Measurements from ENCODE around the gene KISS1. TPM values are rescaled to one million over a fixed set of nuclear protein-coding genes. Genes with fewer than 3 reads are reported as not detected.

KISS1 gene
- total RNA-seq, 1 donor from 2014 or later, result 111 TPM

- DNase-seq (ENCODE audit: low read depth), result no peak
- H3K4me3 ChIP-seq (ENCODE audit: low read depth, low read length), result no peak overlapping the region
- no peak for TF ChIP-seq CTCF (conservative IDR thresholded peaks at IDR 0.05; ENCODE audit: low read depth, low read length)
Measured at GRCh38 chr1:204224655-204225054, 28.4 kb upstream of the KISS1 start.

- no peak for DNase-seq (ENCODE audit: low read depth)
- TF ChIP-seq CTCF (conservative IDR thresholded peaks at IDR 0.05; ENCODE audit: low read depth, low read length), result no peak
- no peak overlapping the region for H3K4me3 ChIP-seq (ENCODE audit: low read depth, low read length)
Measured at GRCh38 chr1:204223129-204223860, 27.0 kb upstream of the KISS1 start.

- H3K4me3 ChIP-seq (ENCODE audit: low read depth, low read length), result no peak overlapping the region
- TF ChIP-seq CTCF (conservative IDR thresholded peaks at IDR 0.05; ENCODE audit: low read depth, low read length), result no peak
- DNase-seq (ENCODE audit: low read depth), result no peak
Measured at GRCh38 chr1:204222764-204223055, 26.4 kb upstream of the KISS1 start.

- TF ChIP-seq CTCF (conservative IDR thresholded peaks at IDR 0.05; ENCODE audit: low read depth, low read length), result no peak
- no peak for DNase-seq (ENCODE audit: low read depth)
- H3K4me3 ChIP-seq (ENCODE audit: low read depth, low read length), result no peak overlapping the region
Measured at GRCh38 chr1:204222006-204222763, 25.9 kb upstream of the KISS1 start.

- DNase-seq (ENCODE audit: low read depth), result no peak
- TF ChIP-seq CTCF (conservative IDR thresholded peaks at IDR 0.05; ENCODE audit: low read depth, low read length), result no peak
- H3K4me3 ChIP-seq (ENCODE audit: low read depth, low read length), result no peak overlapping the region
Measured at GRCh38 chr1:204221271-204221670, 25.0 kb upstream of the KISS1 start.

- TF ChIP-seq CTCF (conservative IDR thresholded peaks at IDR 0.05; ENCODE audit: low read depth, low read length), result no peak
- no peak for DNase-seq (ENCODE audit: low read depth)
- no peak overlapping the region for H3K4me3 ChIP-seq (ENCODE audit: low read depth, low read length)
Measured at GRCh38 chr1:204219971-204220616, 23.8 kb upstream of the KISS1 start.

Data from epithelial cell of proximal tubule (primary cell).